Muscle of arm (tissue), 12 donors: Measurements from ENCODE around the gene DENND5A. TPM values are rescaled to one million over a fixed set of nuclear protein-coding genes. Genes with fewer than 3 reads are reported as not detected.
"Not testable (repeated sequence)": the region's sequence is repeated elsewhere in the genome, so short reads cannot be mapped to it uniquely, and the experiment has no call there.

Experiments
- DNase-seq: peaks from one replicate; pipeline ENCODE4 v3.0.0-alpha.2; 2013
- polyA plus RNA-seq, 12 donors: library from polyadenylated mRNA; unstranded; fragments of 120-200 nt; gene quantifications; one replicate each; pipeline ENCODE4 v1.2.1, GENCODE V29; 2013; ENCODE audit not compliant: insufficient read length in 12 of 12

The DENND5A gene
- polyA plus RNA-seq, 12 donors = 57.5 to 96.2 (median 80.9) TPM; not detected in 1

GRCh38 chr11:9099617-9100016 lies 165.5 kb downstream of the DENND5A start:
- DNase-seq = no peak

GRCh38 chr11:9098455-9098854 lies 166.7 kb downstream of the DENND5A start:
- DNase-seq = not testable (repeated sequence)

- not testable (repeated sequence) for DNase-seq
Observed at GRCh38 chr11:9097186-9097943, 167.8 kb downstream of the DENND5A start.

DNA sequence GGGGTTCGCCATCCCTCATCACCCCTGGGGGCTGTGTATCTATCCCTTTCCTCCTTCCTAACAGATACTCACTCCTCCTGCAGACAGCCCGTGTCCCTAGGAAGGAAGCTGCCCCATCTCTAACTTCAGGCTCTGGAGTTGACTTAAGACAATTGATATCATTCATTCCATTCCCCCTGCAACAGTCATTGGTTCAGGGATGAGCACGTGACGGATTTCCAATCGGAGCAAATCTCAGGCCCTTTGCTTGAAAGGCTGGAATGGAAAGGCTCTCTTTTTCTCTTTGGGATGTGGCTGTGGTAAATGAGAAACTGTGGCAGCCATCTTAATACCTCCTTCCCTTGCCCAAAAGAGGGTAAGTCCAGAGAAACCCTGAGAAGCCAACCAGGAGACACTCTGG lies 168.7 kb downstream of the DENND5A start:
- DNase-seq = no peak

DNA sequence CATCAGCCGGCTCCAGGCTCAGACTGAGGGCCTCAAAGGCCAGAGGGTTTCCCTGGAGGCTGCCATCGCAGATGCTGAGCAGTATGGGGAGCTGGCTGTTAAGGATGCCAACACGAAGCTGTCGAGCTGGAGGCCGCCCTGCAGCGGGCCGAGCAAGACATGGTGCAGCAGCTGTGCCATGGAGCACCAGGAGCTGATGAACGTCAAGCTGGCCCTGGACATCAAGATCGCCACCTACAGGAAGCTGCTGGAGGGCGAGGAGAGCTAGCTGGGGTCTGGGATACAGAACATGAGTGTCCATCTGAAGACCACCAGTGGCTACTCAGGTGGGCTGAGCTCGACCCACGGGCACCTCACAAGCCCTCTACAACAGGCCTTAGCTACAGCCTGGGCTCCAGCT lies 169.7 kb downstream of the DENND5A start:
- DNase-seq = no peak

DNA sequence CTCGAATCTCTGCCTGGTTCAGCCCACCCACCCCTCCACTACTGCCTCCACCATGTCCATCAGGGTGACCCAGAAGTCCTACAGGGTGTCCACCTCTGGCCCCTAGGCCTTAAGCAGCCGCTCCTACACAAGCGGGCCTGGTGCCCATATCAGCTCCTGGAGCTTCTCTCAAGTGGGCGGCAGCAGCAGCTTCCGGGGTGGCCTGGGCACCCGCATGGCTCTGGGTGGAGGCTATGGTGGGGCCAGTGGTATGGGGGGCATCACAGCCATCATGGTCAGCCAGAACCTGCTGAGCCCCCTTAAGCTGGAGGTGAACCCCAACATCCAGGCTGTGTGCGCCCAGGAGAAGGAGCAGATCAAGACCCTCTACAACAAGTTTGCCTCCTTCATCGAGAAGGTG lies 170.7 kb downstream of the DENND5A start:
- no peak for DNase-seq

DNA sequence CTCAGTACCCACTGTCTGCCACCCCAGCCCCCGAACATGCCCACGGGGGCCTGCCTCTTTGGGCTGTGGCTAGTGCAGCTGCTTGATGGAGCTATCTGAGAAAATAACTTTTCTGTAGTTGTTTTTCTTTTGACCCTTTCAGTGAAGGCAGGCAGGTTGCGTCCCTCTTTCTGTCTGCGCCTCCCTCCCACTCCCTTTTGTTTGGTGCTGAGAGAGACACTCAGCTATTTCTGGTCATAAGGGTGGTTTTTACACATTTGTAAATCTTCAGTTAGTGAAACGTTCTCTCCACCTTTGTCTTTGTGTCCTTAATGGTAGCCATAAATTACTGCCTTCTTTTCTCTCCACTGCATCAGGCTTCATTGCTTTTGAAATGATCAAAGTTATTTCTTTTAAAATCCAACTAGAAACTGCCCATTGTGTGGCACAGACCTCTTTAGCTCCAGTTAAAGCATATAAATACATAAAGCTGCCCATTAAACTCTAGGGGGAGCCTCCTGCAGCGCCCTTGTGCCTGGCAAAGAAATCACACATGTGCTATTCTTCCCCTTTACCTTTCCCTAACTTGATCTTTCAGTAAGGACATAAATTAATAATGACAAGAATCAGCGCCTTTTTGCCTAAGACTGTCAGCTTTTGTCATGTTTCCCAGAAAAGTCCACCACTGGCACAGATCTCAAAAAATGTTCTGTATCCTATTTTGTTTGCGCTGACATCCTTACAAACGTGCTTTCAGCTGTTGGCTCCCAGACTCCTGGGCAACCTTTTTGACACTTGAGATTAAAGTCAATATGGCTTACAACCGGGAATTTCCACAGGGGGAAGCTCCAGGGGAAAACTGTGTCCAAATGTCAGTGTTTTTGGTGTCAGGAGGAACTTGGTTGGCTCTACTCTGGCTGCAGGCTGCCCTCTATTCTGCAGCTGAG lies 172.0 kb downstream of the DENND5A start:
- DNase-seq = no peak

DNA sequence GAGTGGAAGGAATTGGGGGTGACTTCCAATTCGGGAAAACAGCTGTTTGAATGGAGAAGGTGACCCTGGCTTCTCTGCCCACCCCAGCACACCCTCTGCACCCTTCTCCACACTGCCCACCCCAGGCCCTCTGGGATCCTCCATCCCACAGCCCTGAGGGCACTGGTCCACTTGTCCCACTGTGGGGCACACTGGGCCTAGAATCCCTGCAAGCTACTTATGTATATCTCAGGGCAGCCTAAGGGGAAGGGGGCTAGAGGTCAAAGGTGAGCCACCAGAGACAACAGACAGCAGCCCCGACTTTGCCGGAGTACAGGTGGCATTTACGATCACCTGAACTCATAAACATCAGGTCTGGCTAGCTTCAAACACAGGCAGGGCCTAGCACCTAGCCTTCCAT lies 173.1 kb downstream of the DENND5A start:
- DNase-seq = no peak

DNA sequence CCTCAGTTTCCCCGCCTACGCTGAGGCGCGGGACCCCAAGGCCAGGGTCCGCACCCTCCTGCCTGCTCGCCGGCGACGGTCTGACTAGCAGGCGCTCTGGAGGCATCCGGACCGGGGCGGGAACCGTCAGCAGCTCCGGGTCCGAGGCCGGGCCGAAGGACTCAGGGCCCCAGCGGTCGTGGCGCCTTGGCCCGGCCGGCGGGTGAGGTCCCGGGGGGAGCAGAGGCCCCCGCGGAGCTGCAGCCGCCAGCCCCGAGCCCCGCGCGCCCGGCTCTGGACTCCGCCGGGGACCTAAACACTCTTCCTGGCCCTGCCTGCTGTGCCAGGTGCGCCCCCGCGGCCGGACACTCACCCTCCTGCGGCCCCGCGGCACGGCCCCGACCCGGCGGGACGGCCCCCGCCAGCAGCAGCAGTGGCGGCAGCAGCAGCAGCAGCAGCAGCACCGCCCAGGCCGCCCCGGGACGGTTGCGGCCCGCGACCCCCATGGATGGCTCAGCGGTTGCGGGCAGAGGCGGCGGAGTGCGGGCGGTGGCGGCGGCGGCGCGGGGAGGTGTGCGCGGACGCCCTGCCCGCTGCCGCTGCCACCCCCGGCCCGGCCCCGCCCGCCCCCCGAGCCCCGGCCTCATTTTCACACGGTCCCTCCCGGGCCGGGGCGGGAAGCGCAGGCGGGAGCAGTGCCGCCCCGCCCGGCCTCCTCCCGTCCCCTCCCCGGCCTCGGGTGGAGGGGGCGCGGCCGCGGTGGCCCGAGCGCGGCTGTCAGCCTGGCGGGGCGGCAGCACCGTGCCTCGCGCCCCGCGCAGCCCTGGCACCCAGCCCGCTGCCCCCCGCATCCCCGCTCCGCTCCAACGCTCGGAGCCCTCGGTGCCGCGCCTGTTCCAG lies 173.9 kb downstream of the DENND5A start, which contains the start of gene SCUBE2:
Gene SCUBE2, minus strand, starts transcription at position 556 of the 879 bp plus-strand sequence. Its CDS starts 71 bp downstream, at position 485.
- no peak for DNase-seq

GRCh38 chr11:9090488-9091043 lies 174.6 kb downstream of the DENND5A start:
- no peak for DNase-seq

- DNase-seq = no peak
Observed at GRCh38 chr11:9089636-9090035, 175.5 kb downstream of the DENND5A start.

GRCh38 chr11:9089061-9089460 lies 176.1 kb downstream of the DENND5A start:
- no peak for DNase-seq

Other genes with a start within 250 kb of the DENND5A start
- gene SCUBE2, start 173.8 kb downstream of the DENND5A start, polyA plus RNA-seq = 10 to 100 TPM in 11 of 12 donors, not detected in 1; 24.0 to 46.9 (median 32.6) TPM
- gene TMEM41B, start 49.2 kb upstream of the DENND5A start, polyA plus RNA-seq = 10 to 100 TPM in 11 of 12 donors, not detected in 1; 13.3 to 58.9 (median 18.6) TPM
- gene IPO7, start 119.3 kb upstream of the DENND5A start, polyA plus RNA-seq = 100 to 1,000 TPM in 7 of 12 donors, 10 to 100 TPM in 4, not detected in 1; 64.5 to 120 (median 105) TPM
- gene ZNF143, start 195.7 kb upstream of the DENND5A start, polyA plus RNA-seq = 10 to 100 TPM in 10 of 12 donors, 1 to 10 TPM in 1, not detected in 1; 8.2 to 20.9 (median 17.7) TPM